ENCODE results near the gene TMEM181. TPM values are rescaled to one million over a fixed set of nuclear protein-coding genes. Genes with fewer than 3 reads are reported as not detected.
"Not testable (repeated sequence)": the region's sequence is repeated elsewhere in the genome, so short reads cannot be mapped to it uniquely, and the experiment has no call there.

The TMEM181 gene
- total RNA-seq, 2 experiments from 2014 or later = 8.3 to 9.9 TPM

DNA sequence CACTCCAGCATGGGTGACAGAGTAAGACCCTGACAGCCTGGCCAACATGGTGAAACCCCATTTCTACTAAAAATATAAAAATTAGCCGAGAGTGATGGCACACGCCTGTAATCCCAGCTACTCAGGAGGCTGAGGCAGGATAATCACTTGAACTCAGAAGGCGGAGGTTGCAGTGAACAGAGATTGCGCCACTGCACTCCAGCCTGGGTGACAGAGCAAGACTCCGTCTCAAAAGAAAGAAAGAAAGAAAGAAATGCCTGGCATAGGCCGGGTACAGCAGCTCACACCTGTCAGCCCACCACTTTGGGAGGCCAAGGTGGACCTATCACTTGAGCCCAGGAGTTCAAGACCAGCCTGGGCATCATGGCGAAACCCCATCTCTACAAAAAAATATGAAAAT lies 38.9 kb upstream of the TMEM181 start:
- intact Hi-C loops (cut with DNase I, micrococcal nuclease); H3K27ac Mint-ChIP-seq; H3K4me3 Mint-ChIP-seq; H3K36me3 Mint-ChIP-seq (ENCODE audit: low read depth); DNase-seq; ATAC-seq; H3K9me3 Mint-ChIP-seq (ENCODE audit: low read depth); CTCF ChIA-PET; POLR2A ChIA-PET: not testable (repeated sequence)
- Mint-ChIP-seq H3K27me3 (peaks cover 33% of the 10 kb centered on the region), H3K4me1 (peaks cover 18% of the 10 kb centered on the region)

DNA sequence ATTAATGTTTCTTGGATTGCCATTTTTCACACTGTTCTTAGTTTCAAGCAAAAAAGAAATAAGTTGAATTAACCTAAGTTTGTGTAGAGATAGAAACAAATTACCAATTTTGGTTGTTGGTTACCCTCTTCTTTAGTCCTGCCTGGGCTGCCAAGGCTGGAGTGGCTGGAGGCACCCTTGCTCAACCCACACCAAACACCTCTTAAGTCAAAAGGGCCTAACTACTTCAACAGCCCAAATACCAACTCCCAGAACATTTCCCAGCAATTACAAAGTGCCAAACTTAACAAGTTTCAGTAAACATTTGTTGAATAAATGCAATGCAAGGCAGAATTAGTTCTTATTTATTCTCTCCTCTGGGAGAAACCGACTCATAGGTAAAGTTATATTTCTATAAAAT lies 38.1 kb upstream of the TMEM181 start:
- peaks cover 2% of the 10 kb centered on the region for H3K9me3 Mint-ChIP-seq (ENCODE audit: low read depth)
- ATAC-seq (no peak), DNase-seq (no peak)
- CTCF ChIA-PET = no interaction called here
- POLR2A ChIA-PET = no interaction called here
- no peak overlapping the region for H3K4me3 Mint-ChIP-seq
- intact Hi-C loops (cut with DNase I, micrococcal nuclease) = no loop called here
- no peak overlapping the region for H3K27ac Mint-ChIP-seq
- peaks cover 37% of the 10 kb centered on the region for H3K27me3 Mint-ChIP-seq
- H3K4me1 Mint-ChIP-seq = peaks cover 13% of the 10 kb centered on the region
- H3K36me3 Mint-ChIP-seq (ENCODE audit: low read depth) = no peaks in the 10 kb centered on the region

DNA sequence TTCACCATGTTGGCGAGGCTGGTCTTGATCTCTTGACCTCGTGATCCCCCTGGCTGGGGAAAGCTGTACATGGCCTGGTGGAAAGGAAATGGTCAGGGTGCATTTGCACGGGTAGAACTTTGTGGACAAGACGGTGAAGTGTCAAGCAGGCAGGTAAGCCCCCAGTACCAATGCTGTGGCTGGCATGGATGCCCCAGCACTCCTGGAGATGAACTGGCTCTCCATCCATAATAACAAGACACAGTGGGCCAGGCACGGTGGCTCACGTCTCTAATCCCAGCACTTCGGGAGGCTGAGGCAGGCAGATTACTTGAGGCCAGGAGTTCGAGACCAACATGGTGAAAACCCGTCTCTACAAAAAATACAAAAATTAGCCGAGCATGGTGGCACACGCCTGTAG lies 37.3 kb upstream of the TMEM181 start:
- CTCF ChIA-PET = interaction anchor here (0.7 kb wide), 1 partner anchor 165 kb away, joined by 3 read pairs; no protein-coding TSS in a partner anchor
- Mint-ChIP-seq H3K4me1 (peaks cover 9% of the 10 kb centered on the region), H3K9me3 (ENCODE audit: low read depth) (peaks cover 5% of the 10 kb centered on the region), H3K27ac (no peak overlapping the region), H3K4me3 (no peak overlapping the region), H3K36me3 (ENCODE audit: low read depth) (no peaks in the 10 kb centered on the region), H3K27me3 (peaks cover 40% of the 10 kb centered on the region)
- ATAC-seq (no peak), DNase-seq (no peak)
- POLR2A ChIA-PET = interaction anchor here (0.7 kb wide), 1 partner anchor 9 kb away, joined by 3 read pairs; no protein-coding TSS in a partner anchor
- intact Hi-C loops (cut with DNase I, micrococcal nuclease) = no loop called here

DNA sequence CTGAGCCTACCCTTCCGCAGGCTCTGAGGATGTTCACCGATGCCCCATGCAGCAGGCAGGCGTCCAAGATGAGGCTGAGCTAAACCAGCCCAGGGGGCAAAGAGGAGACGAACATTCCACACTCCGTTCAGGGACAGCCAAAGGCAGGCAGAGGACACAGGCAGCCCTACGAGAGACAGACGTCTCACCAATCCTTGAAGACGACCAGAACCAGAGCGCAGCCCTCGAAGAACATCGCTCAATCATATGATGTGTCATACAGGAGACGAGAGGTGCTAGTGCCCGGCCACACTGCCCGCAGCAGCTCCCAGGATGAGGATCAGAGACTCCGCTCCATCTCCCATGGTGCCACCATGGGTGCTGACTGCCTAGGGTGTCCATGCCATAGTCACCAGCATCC lies 35.6 kb upstream of the TMEM181 start:
- Mint-ChIP-seq H3K36me3 (ENCODE audit: low read depth) (no peaks in the 10 kb centered on the region), H3K4me1 (no peaks in the 10 kb centered on the region), H3K4me3 (no peak overlapping the region), H3K9me3 (ENCODE audit: low read depth) (peaks cover 11% of the 10 kb centered on the region), H3K27ac (no peak overlapping the region), H3K27me3 (peaks cover 49% of the 10 kb centered on the region)
- ChIA-PET CTCF (interaction anchor here (0.6 kb wide), 1 partner anchor 67 kb away, joined by 3 read pairs; no protein-coding TSS in a partner anchor), POLR2A (no interaction called here)
- ATAC-seq = no peak
- DNase-seq = no peak
- intact Hi-C loops (cut with DNase I, micrococcal nuclease) = no loop called here

DNA sequence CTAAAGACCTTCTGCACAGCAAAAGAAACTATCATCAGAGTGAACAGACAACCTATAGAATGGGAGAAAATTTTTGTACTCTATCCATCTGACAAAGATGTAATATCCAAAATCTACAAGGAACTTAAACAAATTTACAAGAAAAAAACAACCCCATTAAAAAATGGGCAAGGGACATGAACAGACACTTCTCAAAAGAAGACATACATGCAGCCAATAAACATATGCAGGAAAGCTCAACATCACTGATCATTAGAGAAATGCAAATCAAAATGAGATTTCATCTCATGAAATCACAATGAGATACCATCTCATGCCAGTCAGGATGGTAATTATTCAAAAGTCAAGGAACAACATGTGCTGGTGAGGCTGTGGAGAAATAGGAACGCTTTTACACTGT lies 32.0 kb upstream of the TMEM181 start:
- Mint-ChIP-seq H3K27me3 (peaks cover 52% of the 10 kb centered on the region), H3K9me3 (ENCODE audit: low read depth) (peaks cover 11% of the 10 kb centered on the region)
- H3K4me3 Mint-ChIP-seq; H3K36me3 Mint-ChIP-seq (ENCODE audit: low read depth); POLR2A ChIA-PET; DNase-seq; ATAC-seq; H3K4me1 Mint-ChIP-seq; H3K27ac Mint-ChIP-seq; intact Hi-C loops (cut with DNase I, micrococcal nuclease); CTCF ChIA-PET: not testable (repeated sequence)

DNA sequence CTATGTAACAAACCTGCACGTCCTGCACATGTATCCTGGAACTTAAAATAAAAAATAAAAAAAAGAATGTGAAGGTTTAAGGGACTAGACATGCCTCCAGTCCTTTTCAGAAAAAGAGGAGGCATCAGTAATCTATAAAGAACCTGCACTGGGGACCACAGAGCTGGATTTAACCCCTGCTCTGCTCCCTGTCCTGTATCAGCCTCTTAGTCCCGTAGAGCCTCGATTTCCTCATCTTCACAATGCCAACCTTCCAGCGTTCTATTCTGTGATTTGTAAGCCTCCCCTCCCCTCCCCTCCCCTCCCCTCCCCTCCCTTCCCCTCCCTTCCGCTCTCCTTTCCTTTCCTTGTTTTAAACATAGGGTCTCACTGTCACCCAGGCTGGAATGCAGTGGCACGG lies 31.1 kb upstream of the TMEM181 start:
- CTCF ChIA-PET = interaction anchor here (0.9 kb wide), 1 partner anchor 10 kb away, joined by 4 read pairs; no protein-coding TSS in a partner anchor
- intact Hi-C loops (cut with DNase I, micrococcal nuclease) = no loop called here
- DNase-seq (no peak), ATAC-seq (no peak)
- no peak overlapping the region for H3K27ac Mint-ChIP-seq
- no peaks in the 10 kb centered on the region for H3K4me1 Mint-ChIP-seq
- no peak overlapping the region for H3K4me3 Mint-ChIP-seq
- H3K27me3 Mint-ChIP-seq = peaks cover 46% of the 10 kb centered on the region
- peaks cover 13% of the 10 kb centered on the region for H3K9me3 Mint-ChIP-seq (ENCODE audit: low read depth)
- POLR2A ChIA-PET = no interaction called here
- no peaks in the 10 kb centered on the region for H3K36me3 Mint-ChIP-seq (ENCODE audit: low read depth)

DNA sequence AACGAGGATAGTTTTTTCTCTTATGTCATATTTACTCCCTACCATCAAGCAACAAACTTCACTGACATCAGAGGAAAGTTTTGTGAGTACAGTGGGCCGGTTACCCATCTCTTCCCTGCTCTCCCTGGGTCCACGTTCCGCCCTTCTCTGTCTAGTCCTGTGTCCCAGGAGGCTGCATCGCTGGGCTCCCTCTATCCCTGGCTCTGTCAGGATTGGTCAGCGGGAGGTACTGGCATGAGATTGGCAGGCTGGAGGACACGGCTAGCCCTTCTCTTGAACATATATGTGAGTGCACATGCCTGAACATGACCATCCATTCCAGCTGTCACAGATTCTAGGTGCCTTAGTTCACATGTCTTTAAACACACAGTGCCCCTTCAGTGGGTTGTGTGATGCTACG lies 30.3 kb upstream of the TMEM181 start:
- Mint-ChIP-seq H3K36me3 (ENCODE audit: low read depth) (no peaks in the 10 kb centered on the region), H3K27ac (no peak overlapping the region), H3K27me3 (peaks cover 41% of the 10 kb centered on the region), H3K4me1 (no peaks in the 10 kb centered on the region), H3K9me3 (ENCODE audit: low read depth) (peaks cover 13% of the 10 kb centered on the region), H3K4me3 (no peak overlapping the region)
- ChIA-PET CTCF (interaction anchor here (0.6 to 0.9 kb wide), 3 partner anchors 8 to 213 kb away, joined by 3 to 4 read pairs (median 3); no protein-coding TSS in a partner anchor), POLR2A (no interaction called here)
- intact Hi-C loops (cut with DNase I, micrococcal nuclease) = no loop called here
- no peak for ATAC-seq
- no peak for DNase-seq

DNA sequence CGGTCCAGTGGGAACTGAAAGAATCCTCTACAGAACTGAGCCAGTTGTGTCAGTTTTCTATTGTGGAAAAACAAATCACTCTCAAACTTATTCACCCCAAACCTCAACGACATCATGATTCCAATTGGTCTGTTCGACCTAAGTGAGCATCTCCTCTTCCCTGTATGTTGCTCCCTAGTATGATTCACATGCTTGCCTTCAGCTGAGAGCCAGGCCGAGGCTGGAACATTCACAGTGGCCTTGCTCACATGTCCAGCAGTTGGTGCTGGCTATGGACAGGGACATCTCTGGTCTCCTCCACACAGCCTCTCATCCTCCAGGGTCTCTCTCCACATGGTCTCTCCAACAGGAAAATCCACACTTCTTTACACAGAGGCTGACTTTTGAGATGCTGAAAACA lies 28.3 kb upstream of the TMEM181 start:
- CTCF ChIA-PET = no interaction called here
- H3K27me3 Mint-ChIP-seq = peaks cover 35% of the 10 kb centered on the region
- no peak for ATAC-seq

DNA sequence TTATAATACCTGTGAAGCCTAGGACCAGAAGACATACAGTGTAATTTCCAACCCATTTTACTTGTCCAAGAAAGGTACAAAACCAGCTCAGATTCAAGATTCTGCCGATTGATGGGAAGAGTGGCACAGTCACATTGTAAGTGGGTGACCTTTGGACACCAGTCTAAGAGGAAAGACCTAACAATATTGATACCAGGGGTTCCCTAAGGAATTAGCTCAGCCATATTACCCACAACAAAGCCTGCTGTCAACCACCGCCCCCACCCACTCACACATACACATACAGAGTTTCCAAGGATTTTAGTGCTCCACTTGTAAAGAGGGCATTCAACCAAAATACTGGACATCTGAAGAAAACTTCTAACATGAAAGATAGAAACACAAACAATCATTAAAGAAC lies 27.9 kb upstream of the TMEM181 start:
- intact Hi-C loops (cut with DNase I, micrococcal nuclease) = no loop called here
- no peak for ATAC-seq
- POLR2A ChIA-PET = no interaction called here
- Mint-ChIP-seq H3K27ac (no peak overlapping the region), H3K4me3 (no peak overlapping the region), H3K4me1 (no peaks in the 10 kb centered on the region), H3K36me3 (ENCODE audit: low read depth) (no peaks in the 10 kb centered on the region), H3K9me3 (ENCODE audit: low read depth) (peaks cover 11% of the 10 kb centered on the region), H3K27me3 (peaks cover 31% of the 10 kb centered on the region)
- DNase-seq = no peak
- CTCF ChIA-PET = no interaction called here

More for the DNA sequence above, 28.3 kb upstream of the TMEM181 start:
- no peaks in the 10 kb centered on the region for H3K4me1 Mint-ChIP-seq
- peaks cover 13% of the 10 kb centered on the region for H3K9me3 Mint-ChIP-seq (ENCODE audit: low read depth)
- H3K36me3 Mint-ChIP-seq (ENCODE audit: low read depth) = no peaks in the 10 kb centered on the region
- POLR2A ChIA-PET = no interaction called here
- intact Hi-C loops (cut with DNase I, micrococcal nuclease) = no loop called here
- no peak overlapping the region for H3K4me3 Mint-ChIP-seq
- no peak overlapping the region for H3K27ac Mint-ChIP-seq
- no peak for DNase-seq

DNA sequence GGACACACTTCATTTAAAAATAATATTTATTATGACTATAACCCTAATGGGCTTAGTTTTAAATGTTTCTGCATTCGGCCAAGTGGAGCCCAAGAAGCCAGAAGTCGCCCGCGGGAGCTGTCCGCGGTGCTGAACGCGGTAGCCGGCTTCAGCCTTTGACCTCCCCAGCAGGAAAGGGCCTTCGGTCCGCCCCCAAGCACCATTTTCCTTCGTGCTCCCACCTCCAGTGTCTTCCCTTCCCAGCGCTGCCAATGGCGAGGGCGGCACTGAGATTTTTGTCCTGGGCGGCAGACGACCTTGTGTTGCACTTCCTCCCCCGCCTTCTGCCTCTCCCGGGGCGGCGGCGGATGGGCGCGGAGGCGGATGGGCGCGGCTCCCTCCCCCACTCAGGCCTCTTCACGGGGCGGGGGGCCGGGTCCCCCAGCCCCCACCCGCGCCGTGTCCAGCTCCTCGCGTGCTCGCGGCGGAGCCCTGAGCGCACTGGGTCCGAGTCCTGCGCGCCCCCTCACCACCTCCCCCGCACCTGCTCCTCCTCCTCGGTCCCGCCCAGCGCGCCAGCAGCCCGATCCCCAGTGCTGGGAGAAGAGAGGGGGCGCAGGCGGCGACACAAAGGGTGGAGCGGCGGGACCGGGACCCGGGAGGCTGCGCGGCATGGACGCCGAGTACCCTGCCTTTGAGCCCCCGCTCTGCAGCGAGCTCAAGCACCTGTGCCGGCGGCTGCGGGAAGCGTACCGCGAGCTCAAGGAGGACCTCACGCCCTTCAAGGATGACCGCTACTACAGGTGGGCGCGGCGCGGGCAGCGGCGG lies 23.6 kb upstream of the TMEM181 start:
- Mint-ChIP-seq H3K4me1 (no peaks in the 10 kb centered on the region), H3K36me3 (ENCODE audit: low read depth) (no peaks in the 10 kb centered on the region), H3K9me3 (ENCODE audit: low read depth) (peaks cover 2% of the 10 kb centered on the region), H3K27ac (no peak overlapping the region), H3K4me3 (peak overlapping the region; percentile 58), H3K27me3 (peaks cover 41% of the 10 kb centered on the region)
- intact Hi-C loops (cut with DNase I, micrococcal nuclease) = no loop called here
- ChIA-PET POLR2A (no interaction called here), CTCF (interaction anchor here (0.5 to 1.5 kb wide), 3 partner anchors 16 to 360 kb away, joined by 3 read pairs; no protein-coding TSS in a partner anchor)
- DNase-seq (peak; percentile 83), ATAC-seq (peak; percentile 72)

DNA sequence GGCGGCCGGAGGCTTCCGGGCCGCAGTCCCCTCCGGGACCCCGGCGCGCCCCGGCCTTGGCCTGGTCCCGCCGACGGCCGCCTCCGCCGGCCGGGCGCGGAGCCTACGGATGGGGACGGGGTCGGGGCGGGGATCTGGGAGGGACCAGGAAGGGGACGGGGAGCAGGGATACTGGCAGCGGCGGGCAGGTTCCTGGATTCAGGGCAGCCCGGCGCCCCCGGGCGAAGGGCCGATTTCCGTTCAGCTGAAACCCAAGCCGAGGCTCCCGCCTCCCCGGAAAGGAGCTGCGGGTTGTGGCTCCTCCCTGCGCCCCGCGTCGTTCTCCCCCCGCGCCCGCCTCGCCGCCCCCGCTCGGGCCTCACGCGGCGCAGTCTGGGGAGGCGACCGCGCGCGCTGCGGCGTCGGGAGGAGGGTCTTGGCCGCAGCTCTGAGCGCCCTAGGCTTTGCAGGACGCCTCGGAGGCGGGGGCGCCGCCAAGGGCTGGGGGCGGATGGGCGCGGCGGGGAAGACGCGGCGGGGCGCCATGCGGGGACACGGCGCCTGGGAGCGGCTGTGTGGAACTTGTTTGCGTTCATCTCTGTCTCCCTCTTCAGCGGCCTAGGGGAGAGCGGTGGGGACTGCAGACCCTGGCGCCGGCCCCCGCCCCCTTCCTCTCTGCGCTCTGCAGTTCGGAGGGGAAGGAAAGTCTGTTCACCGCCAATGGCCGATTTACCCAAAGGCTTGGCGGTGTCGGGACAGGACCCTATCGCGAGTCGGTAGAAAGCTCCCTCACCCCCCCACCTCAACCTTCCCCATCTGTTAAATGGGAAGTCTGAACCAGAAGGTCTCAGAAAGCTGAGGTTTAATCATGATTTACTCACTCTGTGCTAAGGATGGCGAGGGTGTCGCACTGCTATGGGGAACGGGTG lies 22.7 kb upstream of the TMEM181 start:
- Mint-ChIP-seq H3K4me1 (no peaks in the 10 kb centered on the region), H3K27me3 (peaks cover 35% of the 10 kb centered on the region), H3K4me3 (peak overlapping the region; percentile 26), H3K27ac (no peak overlapping the region), H3K36me3 (ENCODE audit: low read depth) (no peaks in the 10 kb centered on the region), H3K9me3 (ENCODE audit: low read depth) (peaks cover 2% of the 10 kb centered on the region)
- peak; percentile 65 for ATAC-seq
- ChIA-PET CTCF (interaction anchor here (0.6 to 1.5 kb wide), 3 partner anchors 8 to 86 kb away, joined by 3 read pairs; no protein-coding TSS in a partner anchor), POLR2A (no interaction called here)
- peak; percentile 49 for DNase-seq
- intact Hi-C loops (cut with DNase I, micrococcal nuclease) = no loop called here
